WTC11 (cell line): ENCODE data around the gene ZCCHC7. TPM values are rescaled to one million over a fixed set of nuclear protein-coding genes. Genes with fewer than 3 reads are reported as not detected.

Experiments used
- ATAC-seq: fragments of 200-7000 bp; cut with Tn5 transposase; 2 replicates; pipeline ENCODE4 v1.10.0; 2021; ENCODE audit warnings: mild to moderate bottlenecking, moderate library complexity
- CTCF ChIA-PET: fragments of 300-600 bp; sonication (Branson Sonifier 250); formaldehyde crosslinking; loops from one replicate; lab custom pipeline; 2021; ENCODE audit warnings: antibody characterized with exemption; lab: Charles Lee
- POLR2A ChIA-PET: fragments of 350-600 bp; sonication (Branson Sonifier 250); formaldehyde crosslinking; loops from one replicate; lab custom pipeline; 2021; ENCODE audit warnings: antibody characterized with exemption; lab: Charles Lee
- DNase-seq: peaks from one replicate; pipeline ENCODE4 v3.0.0; 2021; ENCODE audit warnings: low spot score
- H3K27ac Mint-ChIP-seq: 2 replicates; pipeline ENCODE4 v1.8.0; 2021; ENCODE audit warnings: mixed read lengths
- H3K27me3 Mint-ChIP-seq: 2 replicates; pipeline ENCODE4 v1.8.0; 2021; ENCODE audit warnings: low read depth, mild to moderate bottlenecking, moderate library complexity, mixed read lengths
- H3K36me3 Mint-ChIP-seq: 2 replicates; pipeline ENCODE4 v1.8.0; 2021; ENCODE audit warnings: mixed read lengths
- H3K4me1 Mint-ChIP-seq: 2 replicates; pipeline ENCODE4 v1.8.0; 2022; ENCODE audit warnings: mixed read lengths
- H3K4me3 Mint-ChIP-seq: 2 replicates; pipeline ENCODE4 v1.8.0; 2021; ENCODE audit warnings: mild to moderate bottlenecking, moderate library complexity, mixed read lengths
- H3K9me3 Mint-ChIP-seq: 2 replicates; pipeline ENCODE4 v1.8.0; 2021; ENCODE audit warnings: mixed read lengths
- AFF4 ChIP-seq: sonication (generic); formaldehyde crosslinking; IDR thresholded peaks from 2 replicates; pipeline ENCODE4 v1.8.1; 2023; ENCODE audit warnings: mild to moderate bottlenecking, missing genetic modification reagents, borderline replicate concordance
- ARID4B ChIP-seq: sonication (generic); formaldehyde crosslinking; IDR thresholded peaks from 2 replicates; pipeline ENCODE4 v1.8.0; 2023; ENCODE audit warnings: missing genetic modification reagents, mild to moderate bottlenecking, borderline replicate concordance
- ATF2 ChIP-seq: sonication (generic); formaldehyde crosslinking; IDR thresholded peaks from 2 replicates; pipeline ENCODE4 v1.8.1; 2022; ENCODE audit warnings: low read depth, missing genetic modification reagents, borderline replicate concordance
- CBFB ChIP-seq: sonication (generic); formaldehyde crosslinking; IDR thresholded peaks from 2 replicates; pipeline ENCODE4 v1.8.1; 2022; ENCODE audit warnings: mild to moderate bottlenecking, low read depth, missing genetic modification reagents
- CREM ChIP-seq: sonication (generic); formaldehyde crosslinking; IDR thresholded peaks from 2 replicates; pipeline ENCODE4 v1.8.1; 2022; ENCODE audit warnings: mild to moderate bottlenecking, missing genetic modification reagents, moderate library complexity
- ESRRA ChIP-seq: sonication (generic); formaldehyde crosslinking; IDR thresholded peaks from 2 replicates; pipeline ENCODE4 v1.8.1; 2022; ENCODE audit warnings: mild to moderate bottlenecking, missing genetic modification reagents, borderline replicate concordance
- ETV6 ChIP-seq: sonication (generic); formaldehyde crosslinking; IDR thresholded peaks from 2 replicates; pipeline ENCODE4 v1.8.1; 2022; ENCODE audit warnings: mild to moderate bottlenecking, missing genetic modification reagents
- FOXK1 ChIP-seq: sonication (generic); formaldehyde crosslinking; IDR thresholded peaks from 2 replicates; pipeline ENCODE4 v1.8.0; 2022; ENCODE audit warnings: mild to moderate bottlenecking, moderate library complexity, missing genetic modification reagents
- FOXP4 ChIP-seq: sonication (generic); formaldehyde crosslinking; IDR thresholded peaks from 2 replicates; pipeline ENCODE4 v1.8.0; 2022; ENCODE audit warnings: mild to moderate bottlenecking, missing genetic modification reagents
- GTF2I ChIP-seq: fragments of 250-450 bp; sonication (Bioruptor Pico); conservative IDR thresholded peaks from 2 replicates; pipeline ENCODE4 v1.4.0; 2021; ENCODE audit warnings: mild to moderate bottlenecking
- IRF1 ChIP-seq: sonication (generic); formaldehyde crosslinking; IDR thresholded peaks from 2 replicates; pipeline ENCODE4 v1.8.0; 2023; ENCODE audit warnings: missing genetic modification reagents
- NFE2L1 ChIP-seq: sonication (generic); formaldehyde crosslinking; IDR thresholded peaks from 2 replicates; pipeline ENCODE4 v1.8.1; 2023; ENCODE audit warnings: missing genetic modification reagents
- PREB ChIP-seq: sonication (generic); formaldehyde crosslinking; IDR thresholded peaks from 2 replicates; pipeline ENCODE4 v1.8.1; 2022; ENCODE audit warnings: mild to moderate bottlenecking, missing genetic modification reagents, moderate library complexity, borderline replicate concordance
- RORB ChIP-seq: fragments of 250-450 bp; sonication (Bioruptor Pico); IDR thresholded peaks from 2 replicates; pipeline ENCODE4 v1.9.0; 2021; ENCODE audit warnings: mild to moderate bottlenecking
- SOX15 ChIP-seq: fragments of 250-450 bp; sonication (Bioruptor Pico); IDR thresholded peaks from 2 replicates; pipeline ENCODE4 v1.9.0; 2021; ENCODE audit warnings: mild to moderate bottlenecking
- SP1 ChIP-seq: sonication (generic); formaldehyde crosslinking; conservative IDR thresholded peaks from 2 replicates; pipeline ENCODE4 v1.8.1; 2022; ENCODE audit warnings: missing genetic modification reagents
- STAT6 ChIP-seq: sonication (generic); formaldehyde crosslinking; conservative IDR thresholded peaks from 2 replicates; pipeline ENCODE4 v1.8.1; 2023; ENCODE audit warnings: mild to moderate bottlenecking, low read depth, missing genetic modification reagents, moderate library complexity
- ZBTB21 ChIP-seq: sonication (generic); formaldehyde crosslinking; IDR thresholded peaks from 2 replicates; pipeline ENCODE4 v1.8.1; 2023; ENCODE audit warnings: mild to moderate bottlenecking, missing genetic modification reagents, borderline replicate concordance
- ZNF219 ChIP-seq: sonication (generic); formaldehyde crosslinking; IDR thresholded peaks from 2 replicates; pipeline ENCODE4 v1.8.0; 2023; ENCODE audit warnings: missing genetic modification reagents, mild to moderate bottlenecking, borderline replicate concordance
- ZNF263 ChIP-seq: sonication (generic); formaldehyde crosslinking; IDR thresholded peaks from 2 replicates; pipeline ENCODE4 v1.8.1; 2022; ENCODE audit warnings: low read depth, mild to moderate bottlenecking, moderate library complexity, missing genetic modification reagents
- total RNA-seq: library from RNA; stranded (reverse); gene quantifications from 3 replicates; pipeline ENCODE4 v1.2.3, GENCODE V29; 2021

ZCCHC7 gene
- total RNA-seq, 1 experiment from 2014 or later = 30.1 TPM

- TF ChIP-seq ARID4B (CRISPR knock-in tag) (no peak), GTF2I (CRISPR knock-in tag) (no peak), RORB (no peak), CREM (CRISPR knock-in tag) (no peak), ZBTB21 (CRISPR knock-in tag) (no peak), ZNF219 (no peak), NFE2L1 (no peak), ETV6 (CRISPR knock-in tag) (no peak), FOXP4 (CRISPR knock-in tag) (no peak), AFF4 (CRISPR knock-in tag) (no peak)
Observed at GRCh38 chr9:37156205-37156604, 35.8 kb downstream of the ZCCHC7 start (continued).

- Mint-ChIP-seq H3K27me3 (no peaks in the 10 kb centered on the region), H3K9me3 (no peaks in the 10 kb centered on the region), H3K36me3 (peaks cover 22% of the 10 kb centered on the region), H3K4me1 (peaks cover 8% of the 10 kb centered on the region), H3K4me3 (no peak overlapping the region), H3K27ac (0 out of 2 replicates have a peak overlapping the region, but pooled peaks have one; percentile 43)
- ChIA-PET CTCF (no interaction called here), POLR2A (no interaction called here)
- DNase-seq (no peak), ATAC-seq (no peak)
- TF ChIP-seq CBFB (CRISPR knock-in tag) = no peak
- no peak for TF ChIP-seq SOX15 (CRISPR knock-in tag)
- TF ChIP-seq ATF2 (CRISPR knock-in tag) = no peak
- TF ChIP-seq PREB = no peak
- TF ChIP-seq ZNF263 (CRISPR knock-in tag) = no peak
- TF ChIP-seq IRF1 (CRISPR knock-in tag) = no peak
- no peak for TF ChIP-seq ESRRA (CRISPR knock-in tag)
- TF ChIP-seq STAT6 (CRISPR knock-in tag) = no peak
- no peak for TF ChIP-seq ZNF219
- no peak for TF ChIP-seq SP1
- no peak for TF ChIP-seq FOXK1
Observed at GRCh38 chr9:37156781-37157356, 36.5 kb downstream of the ZCCHC7 start.
